HG03060 (cell line): ENCODE results near the gene PKHD1.

Experiments used
- ATAC-seq: cut with Tn5 transposase; IDR thresholded peaks from one replicate; pipeline ENCODE4 v1.9.1; 2021; ENCODE audit warnings: low read depth, moderate number of reproducible peaks; ENCODE audit not compliant: unreplicated experiment

PKHD1 gene

GRCh38 chr6:51824940-51825339 is 262.5 kb downstream of the PKHD1 start:
- no peak for ATAC-seq

- no peak for ATAC-seq
Measured at GRCh38 chr6:51820555-51820954, 266.9 kb downstream of the PKHD1 start.

- no peak for ATAC-seq
Measured at GRCh38 chr6:51818520-51819022, 268.8 kb downstream of the PKHD1 start.

- ATAC-seq = no peak
Measured at GRCh38 chr6:51817832-51818231, 269.6 kb downstream of the PKHD1 start.

GRCh38 chr6:51814418-51814817 is 273.0 kb downstream of the PKHD1 start:
- peak; percentile 63 for ATAC-seq

- ATAC-seq = no peak
Measured at GRCh38 chr6:51813904-51814303, 273.5 kb downstream of the PKHD1 start.

- ATAC-seq = no peak
Measured at GRCh38 chr6:51812231-51812630, 275.2 kb downstream of the PKHD1 start.

GRCh38 chr6:51805517-51805916 is 281.9 kb downstream of the PKHD1 start:
- ATAC-seq = peak; percentile 85

- no peak for ATAC-seq
Measured at GRCh38 chr6:51800603-51801002, 286.8 kb downstream of the PKHD1 start.

- no peak for ATAC-seq
Measured at GRCh38 chr6:51793393-51793792, 294.0 kb downstream of the PKHD1 start.

- ATAC-seq = no peak
Measured at GRCh38 chr6:51792273-51793030, 295.0 kb downstream of the PKHD1 start.

- no peak for ATAC-seq
Measured at GRCh38 chr6:51790946-51791345, 296.5 kb downstream of the PKHD1 start.

GRCh38 chr6:51788121-51788520 is 299.3 kb downstream of the PKHD1 start:
- no peak for ATAC-seq

- ATAC-seq = no peak
Measured at GRCh38 chr6:51778666-51779065, 308.7 kb downstream of the PKHD1 start.

GRCh38 chr6:51777618-51778017 is 309.8 kb downstream of the PKHD1 start:
- ATAC-seq = no peak

- no peak for ATAC-seq
Measured at GRCh38 chr6:51775942-51776860, 311.2 kb downstream of the PKHD1 start.

- no peak for ATAC-seq
Measured at GRCh38 chr6:51768087-51768486, 319.3 kb downstream of the PKHD1 start.

GRCh38 chr6:51765230-51765629 is 322.2 kb downstream of the PKHD1 start:
- ATAC-seq = no peak

GRCh38 chr6:51753635-51754034 is 333.8 kb downstream of the PKHD1 start:
- ATAC-seq = no peak

GRCh38 chr6:51743999-51744398 is 343.4 kb downstream of the PKHD1 start:
- ATAC-seq = no peak

- ATAC-seq = no peak
Measured at GRCh38 chr6:51740658-51741057, 346.8 kb downstream of the PKHD1 start.
